Neuron (in vitro differentiated cells): ENCODE data around the gene DGAT2L6.
"Not testable (repeated sequence)": the region's sequence is repeated elsewhere in the genome, so short reads cannot be mapped to it uniquely, and the experiment has no call there.

Source experiments
- H2AFZ ChIP-seq: one replicate; pipeline ENCODE4 v1.6.1; 2013; ENCODE audit warnings: low read depth, mild to moderate bottlenecking, inconsistent platforms, low read length, moderate library complexity
- H3K27me3 ChIP-seq: one replicate; pipeline ENCODE4 v1.6.1; 2013; ENCODE audit warnings: low read length; ENCODE audit not compliant: insufficient read depth
- H3K36me3 ChIP-seq: one replicate; pipeline ENCODE4 v1.6.1; 2013; ENCODE audit warnings: low read length; ENCODE audit not compliant: insufficient read depth
- H3K4me1 ChIP-seq: one replicate; pipeline ENCODE4 v1.6.1; 2013; ENCODE audit warnings: low read length; ENCODE audit not compliant: insufficient read depth
- H3K4me3 ChIP-seq: 2 replicates; pipeline ENCODE4 v1.5.1; 2013; ENCODE audit warnings: mild to moderate bottlenecking, low read length, moderate library complexity
- H3K9me3 ChIP-seq: one replicate; pipeline ENCODE4 v1.6.1; 2013; ENCODE audit warnings: low read length

Gene DGAT2L6

GRCh38 chrX:70219938-70220764, 42.9 kb downstream of the DGAT2L6 start:
- H2AFZ ChIP-seq, result no peak overlapping the region
- no peak overlapping the region for H3K4me3 ChIP-seq
- peaks cover 2% of the 10 kb centered on the region for H3K9me3 ChIP-seq
- H3K36me3 ChIP-seq, result no peaks in the 10 kb centered on the region
- H3K4me1 ChIP-seq, result no peaks in the 10 kb centered on the region
- peaks cover 3% of the 10 kb centered on the region for H3K27me3 ChIP-seq

- Histone ChIP-seq H3K4me3 (no peak overlapping the region), H3K36me3 (no peaks in the 10 kb centered on the region), H2AFZ (no peak overlapping the region), H3K27me3 (peaks cover 3% of the 10 kb centered on the region), H3K4me1 (no peaks in the 10 kb centered on the region), H3K9me3 (no peaks in the 10 kb centered on the region)
Measured at GRCh38 chrX:70226048-70226447, 48.8 kb downstream of the DGAT2L6 start.

- Histone ChIP-seq H3K4me3 (no peak overlapping the region), H3K27me3 (peaks cover 3% of the 10 kb centered on the region), H2AFZ (no peak overlapping the region), H3K4me1 (no peaks in the 10 kb centered on the region), H3K36me3 (no peaks in the 10 kb centered on the region), H3K9me3 (no peaks in the 10 kb centered on the region)
Measured at GRCh38 chrX:70226687-70227086, 49.4 kb downstream of the DGAT2L6 start.

GRCh38 chrX:70231666-70232065, 54.4 kb downstream of the DGAT2L6 start:
- Histone ChIP-seq H2AFZ (no peak overlapping the region), H3K27me3 (no peaks in the 10 kb centered on the region), H3K4me3 (no peak overlapping the region), H3K4me1 (no peaks in the 10 kb centered on the region), H3K36me3 (no peaks in the 10 kb centered on the region), H3K9me3 (no peaks in the 10 kb centered on the region)

- Histone ChIP-seq H3K9me3 (no peaks in the 10 kb centered on the region), H3K36me3 (no peaks in the 10 kb centered on the region), H3K4me3 (no peak within 1 kb of the TSS), H2AFZ (no peak within 1 kb of the TSS), H3K4me1 (no peaks in the 10 kb centered on the region), H3K27me3 (peaks cover 5% of the 10 kb centered on the region)
Measured at GRCh38 chrX:70234355-70234754, 57.1 kb downstream of the DGAT2L6 start, which contains the start of gene AWAT1. Gene AWAT1, plus strand, starts transcription at chrX:70234655. Its CDS starts 41 bp downstream, at chrX:70234696.

GRCh38 chrX:70240751-70241150, 63.5 kb downstream of the DGAT2L6 start:
- Histone ChIP-seq H3K4me1 (no peaks in the 10 kb centered on the region), H3K27me3 (peaks cover 7% of the 10 kb centered on the region), H3K4me3 (no peak overlapping the region), H3K9me3 (no peaks in the 10 kb centered on the region), H3K36me3 (no peaks in the 10 kb centered on the region), H2AFZ (no peak overlapping the region)

- no peaks in the 10 kb centered on the region for H3K9me3 ChIP-seq
- no peaks in the 10 kb centered on the region for H3K36me3 ChIP-seq
- H3K4me3 ChIP-seq, result no peak overlapping the region
- H2AFZ ChIP-seq, result no peak overlapping the region
- H3K27me3 ChIP-seq, result peaks cover 7% of the 10 kb centered on the region
- H3K4me1 ChIP-seq, result no peaks in the 10 kb centered on the region
Measured at GRCh38 chrX:70241501-70241900, 64.2 kb downstream of the DGAT2L6 start.

- H3K27me3 ChIP-seq, H3K9me3 ChIP-seq, H3K36me3 ChIP-seq, H3K4me1 ChIP-seq, H3K4me3 ChIP-seq, H2AFZ ChIP-seq: not testable (repeated sequence)
Measured at GRCh38 chrX:70243601-70244000, 66.3 kb downstream of the DGAT2L6 start.

- H3K36me3 ChIP-seq, result no peaks in the 10 kb centered on the region
- no peaks in the 10 kb centered on the region for H3K4me1 ChIP-seq
- no peak overlapping the region for H2AFZ ChIP-seq
- no peaks in the 10 kb centered on the region for H3K27me3 ChIP-seq
- no peaks in the 10 kb centered on the region for H3K9me3 ChIP-seq
- H3K4me3 ChIP-seq, result no peak overlapping the region
Measured at GRCh38 chrX:70244881-70245280, 67.6 kb downstream of the DGAT2L6 start.

- H3K27me3 ChIP-seq, result no peaks in the 10 kb centered on the region
Measured at GRCh38 chrX:70247252-70247651, 70.0 kb downstream of the DGAT2L6 start.

GRCh38 chrX:70252491-70252890, 75.2 kb downstream of the DGAT2L6 start:
- no peaks in the 10 kb centered on the region for H3K36me3 ChIP-seq
- no peak overlapping the region for H2AFZ ChIP-seq
- no peaks in the 10 kb centered on the region for H3K4me1 ChIP-seq
- H3K4me3 ChIP-seq, result no peak overlapping the region
- no peaks in the 10 kb centered on the region for H3K9me3 ChIP-seq
- no peaks in the 10 kb centered on the region for H3K27me3 ChIP-seq

More at GRCh38 chrX:70247252-70247651, 70.0 kb downstream of the DGAT2L6 start:
- H3K36me3 ChIP-seq, result no peaks in the 10 kb centered on the region
- H3K9me3 ChIP-seq, result no peaks in the 10 kb centered on the region
- H3K4me3 ChIP-seq, result no peak overlapping the region
- H3K4me1 ChIP-seq, result no peaks in the 10 kb centered on the region
- H2AFZ ChIP-seq, result no peak overlapping the region

- H3K4me1 ChIP-seq, result no peaks in the 10 kb centered on the region
- H3K9me3 ChIP-seq, result no peaks in the 10 kb centered on the region
- no peak overlapping the region for H2AFZ ChIP-seq
Measured at GRCh38 chrX:70253377-70254062, 76.2 kb downstream of the DGAT2L6 start.

GRCh38 chrX:70254063-70254400, 76.7 kb downstream of the DGAT2L6 start:
- Histone ChIP-seq H3K4me3 (no peak overlapping the region), H3K9me3 (no peaks in the 10 kb centered on the region), H3K4me1 (no peaks in the 10 kb centered on the region), H3K36me3 (no peaks in the 10 kb centered on the region), H3K27me3 (no peaks in the 10 kb centered on the region), H2AFZ (no peak overlapping the region)

More at GRCh38 chrX:70253377-70254062, 76.2 kb downstream of the DGAT2L6 start:
- Histone ChIP-seq H3K27me3 (no peaks in the 10 kb centered on the region), H3K4me3 (no peak overlapping the region), H3K36me3 (no peaks in the 10 kb centered on the region)
